ENCODE data around the gene MGAT3. TPM values are rescaled to one million over a fixed set of nuclear protein-coding genes. Genes with fewer than 3 reads are reported as not detected.
A peak's percentile ranks its signal among the peaks of the same experiment; 100 is the strongest.

The MGAT3 gene
- polyA plus RNA-seq, 3 donors: 0.03 TPM; not detected in 2

DNA sequence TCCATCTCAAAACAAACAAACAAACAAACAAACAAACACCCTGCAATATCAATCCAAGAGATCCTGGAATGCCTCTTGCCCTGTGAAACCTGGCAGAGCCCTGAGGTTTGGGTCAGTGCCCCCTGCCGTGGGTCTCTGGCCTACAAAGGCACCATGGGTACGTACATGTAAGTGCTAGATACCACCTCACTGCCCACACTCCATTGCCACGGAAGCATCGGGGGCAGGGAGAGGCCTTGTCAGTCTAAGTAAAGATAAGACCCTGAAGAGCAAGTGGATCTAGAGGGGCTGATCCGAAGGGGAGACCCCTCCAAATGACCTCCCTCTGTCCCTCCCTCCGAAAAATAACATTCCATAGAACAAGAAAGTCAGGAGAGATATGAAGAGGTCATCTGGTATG, 43.3 kb downstream of the MGAT3 start:
- intact Hi-C loops (cut with micrococcal nuclease): no loop called here
- Histone ChIP-seq H3K4me2 (replicated peaks; ENCODE audit: extremely low read depth, low read length, poor library complexity, severe bottlenecking) (no peak overlapping the region), H3K79me2 (ENCODE audit: insufficient read depth, low read length) (peaks cover 29% of the 10 kb centered on the region), H3K36me3 (replicated peaks in 1 of 2; ENCODE audit: control insufficient read depth in 1 of 2, insufficient read depth in 2 of 2, low read length in 2 of 2) (peaks cover 11 to 15% of the 10 kb centered on the region in 2 donors), H3K27me3 (ENCODE audit: control insufficient read depth in 2 of 2, insufficient read depth in 2 of 2, low read length in 2 of 2) (no peaks in the 10 kb centered on the region), H3K27ac (ENCODE audit: low read depth in 1 of 2, low read length in 2 of 2) (no peak overlapping the region), H2AFZ (ENCODE audit: insufficient read depth, low read depth, low read length, poor library complexity, severe bottlenecking) (no peak overlapping the region), H4K20me1 (ENCODE audit: insufficient read depth, low read length) (peaks cover 10% of the 10 kb centered on the region), H3K9me3 (replicated peaks in 1 of 2; ENCODE audit: control insufficient read depth in 1 of 2, insufficient read depth in 1 of 2, low read length in 2 of 2) (no peaks in the 10 kb centered on the region), H3K4me1 (ENCODE audit: control insufficient read depth in 1 of 2, insufficient read depth in 2 of 2, low read length in 2 of 2) (peaks cover 20 to 40% of the 10 kb centered on the region in 2 donors), H3K9ac (ENCODE audit: insufficient read depth, low read length, poor library complexity, severe bottlenecking) (no peak overlapping the region), H3K4me3 (replicated peaks in 1 of 3; ENCODE audit: low read depth in 2 of 3, low read length in 3 of 3) (no peak overlapping the region)
- no peak overlapping the region for H3K4me3 Mint-ChIP-seq
- H3K4me1 Mint-ChIP-seq: peaks cover 34% of the 10 kb centered on the region
- peaks cover 0 to 5% (median 3%) of the 10 kb centered on the region in 3 donors for H3K27me3 Mint-ChIP-seq (ENCODE audit: low read depth in 3 of 3)
- 100% methylated on average over 1 of the region's 6 CpGs for WGBS (ENCODE audit: insufficient coverage)
- H3K27ac Mint-ChIP-seq: peak overlapping the region in 1 of 7 donors; percentile 46
- no peak for DNase-seq
- TF ChIP-seq, protein P1, sequence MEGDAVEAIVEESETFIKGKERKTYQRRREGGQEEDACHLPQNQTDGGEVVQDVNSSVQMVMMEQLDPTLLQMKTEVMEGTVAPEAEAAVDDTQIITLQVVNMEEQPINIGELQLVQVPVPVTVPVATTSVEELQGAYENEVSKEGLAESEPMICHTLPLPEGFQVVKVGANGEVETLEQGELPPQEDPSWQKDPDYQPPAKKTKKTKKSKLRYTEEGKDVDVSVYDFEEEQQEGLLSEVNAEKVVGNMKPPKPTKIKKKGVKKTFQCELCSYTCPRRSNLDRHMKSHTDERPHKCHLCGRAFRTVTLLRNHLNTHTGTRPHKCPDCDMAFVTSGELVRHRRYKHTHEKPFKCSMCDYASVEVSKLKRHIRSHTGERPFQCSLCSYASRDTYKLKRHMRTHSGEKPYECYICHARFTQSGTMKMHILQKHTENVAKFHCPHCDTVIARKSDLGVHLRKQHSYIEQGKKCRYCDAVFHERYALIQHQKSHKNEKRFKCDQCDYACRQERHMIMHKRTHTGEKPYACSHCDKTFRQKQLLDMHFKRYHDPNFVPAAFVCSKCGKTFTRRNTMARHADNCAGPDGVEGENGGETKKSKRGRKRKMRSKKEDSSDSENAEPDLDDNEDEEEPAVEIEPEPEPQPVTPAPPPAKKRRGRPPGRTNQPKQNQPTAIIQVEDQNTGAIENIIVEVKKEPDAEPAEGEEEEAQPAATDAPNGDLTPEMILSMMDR (IDR thresholded peaks at IDR 0.05): no peak
- H3K9me3 Mint-ChIP-seq: no peaks in the 10 kb centered on the region
- H3K36me3 Mint-ChIP-seq: peaks cover 11 to 16% of the 10 kb centered on the region in 2 donors

DNA sequence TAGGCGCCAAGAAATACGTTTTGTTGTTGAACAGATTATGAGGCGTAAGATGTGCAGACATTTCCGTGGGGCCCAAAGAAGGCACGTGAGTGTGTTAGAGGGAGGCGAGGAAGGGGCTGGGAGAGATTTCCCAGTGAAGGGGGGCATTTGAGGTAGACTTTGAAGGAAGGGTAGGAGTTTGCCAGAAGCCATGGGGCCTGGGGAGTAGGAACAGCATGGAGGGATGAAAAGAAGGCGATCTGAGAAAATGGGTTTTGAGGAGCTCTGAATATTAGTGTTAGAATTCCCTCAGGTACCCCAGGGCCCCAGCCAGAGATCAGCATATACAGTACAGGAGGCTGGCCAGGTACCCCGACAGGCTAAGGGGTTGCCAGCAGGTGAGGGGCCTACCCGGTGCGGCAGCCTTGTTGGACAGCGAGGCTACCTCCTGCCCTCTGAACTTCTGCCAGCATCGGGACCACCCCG, 44.9 kb downstream of the MGAT3 start:
- Histone ChIP-seq H3K4me1 (ENCODE audit: control insufficient read depth in 1 of 2, insufficient read depth in 2 of 2, low read length in 2 of 2) (peaks cover 15 to 25% of the 10 kb centered on the region in 2 donors), H3K4me2 (replicated peaks; ENCODE audit: extremely low read depth, low read length, poor library complexity, severe bottlenecking) (peak overlapping the region; percentile 98), H3K9ac (ENCODE audit: insufficient read depth, low read length, poor library complexity, severe bottlenecking) (peak overlapping the region; percentile 84), H3K27me3 (ENCODE audit: control insufficient read depth in 2 of 2, insufficient read depth in 2 of 2, low read length in 2 of 2) (no peaks in the 10 kb centered on the region), H3K27ac (ENCODE audit: low read depth in 1 of 2, low read length in 2 of 2) (peak overlapping the region; percentile 26 to 88), H3K79me2 (ENCODE audit: insufficient read depth, low read length) (peaks cover 45% of the 10 kb centered on the region), H4K20me1 (ENCODE audit: insufficient read depth, low read length) (peaks cover 25% of the 10 kb centered on the region), H2AFZ (ENCODE audit: insufficient read depth, low read depth, low read length, poor library complexity, severe bottlenecking) (peak overlapping the region; percentile 86), H3K4me3 (replicated peaks in 1 of 3; ENCODE audit: low read depth in 2 of 3, low read length in 3 of 3) (peak overlapping the region; percentile 8 to 94 (median 59)), H3K36me3 (replicated peaks in 1 of 2; ENCODE audit: control insufficient read depth in 1 of 2, insufficient read depth in 2 of 2, low read length in 2 of 2) (peaks cover 27 to 31% of the 10 kb centered on the region in 2 donors), H3K9me3 (replicated peaks in 1 of 2; ENCODE audit: control insufficient read depth in 1 of 2, insufficient read depth in 1 of 2, low read length in 2 of 2) (no peaks in the 10 kb centered on the region)
- TF ChIP-seq, protein P1 (IDR thresholded peaks at IDR 0.05): no peak
- Mint-ChIP-seq H3K27ac (peak overlapping the region; percentile 79 to 95 (median 92)), H3K4me1 (peaks cover 29% of the 10 kb centered on the region), H3K27me3 (ENCODE audit: low read depth in 3 of 3) (peaks cover 0 to 5% (median 3%) of the 10 kb centered on the region in 3 donors), H3K4me3 (peak overlapping the region; percentile 93 to 97), H3K9me3 (no peaks in the 10 kb centered on the region), H3K36me3 (peaks cover 26 to 32% of the 10 kb centered on the region in 2 donors)
- WGBS (ENCODE audit: insufficient coverage): 47% methylated on average over 13 of the region's 13 CpGs
- intact Hi-C loops (cut with micrococcal nuclease): loop anchor here in 1 of 2 donors (2.0 kb wide), 1 partner anchor 19 kb away; the partner anchor contains the start of gene ATF4
- DNase-seq: no peak
